NCI-H128 (cell line): ENCODE measurements around the gene UBASH3A.

ENCODE experiments used
- DNase-seq: peaks from one replicate; lab custom pipeline; 2025; ENCODE audit not compliant: unreplicated experiment; lab: John Stamatoyannopoulos, UW

The UBASH3A gene

GRCh38 chr21:42429021-42429420 is 25.3 kb downstream of the UBASH3A start:
- no peak for DNase-seq

GRCh38 chr21:42429856-42430255 is 26.2 kb downstream of the UBASH3A start:
- no peak for DNase-seq

GRCh38 chr21:42430521-42430920 is 26.8 kb downstream of the UBASH3A start:
- no peak for DNase-seq

- no peak for DNase-seq
Observed at GRCh38 chr21:42431196-42431595, 27.5 kb downstream of the UBASH3A start.

- DNase-seq = no peak
Observed at GRCh38 chr21:42432695-42433094, 29.0 kb downstream of the UBASH3A start.

- no peak for DNase-seq
Observed at GRCh38 chr21:42433946-42434551, 30.3 kb downstream of the UBASH3A start.

GRCh38 chr21:42434884-42435283 is 31.2 kb downstream of the UBASH3A start:
- DNase-seq = no peak

GRCh38 chr21:42435401-42435800 is 31.7 kb downstream of the UBASH3A start:
- no peak for DNase-seq

GRCh38 chr21:42435833-42436232 is 32.1 kb downstream of the UBASH3A start:
- DNase-seq = no peak

- DNase-seq = no peak
Observed at GRCh38 chr21:42436914-42437313, 33.2 kb downstream of the UBASH3A start.

GRCh38 chr21:42437786-42438185 is 34.1 kb downstream of the UBASH3A start:
- no peak for DNase-seq

GRCh38 chr21:42438316-42439205 is 34.9 kb downstream of the UBASH3A start:
- DNase-seq = no peak

GRCh38 chr21:42439284-42440186 is 35.8 kb downstream of the UBASH3A start:
- DNase-seq = no peak

- no peak for DNase-seq
Observed at GRCh38 chr21:42440187-42440792, 36.6 kb downstream of the UBASH3A start.

- DNase-seq = no peak
Observed at GRCh38 chr21:42441963-42442362, 38.3 kb downstream of the UBASH3A start.

- DNase-seq = no peak
Observed at GRCh38 chr21:42443181-42443785, 39.6 kb downstream of the UBASH3A start.

GRCh38 chr21:42443876-42444744 is 40.4 kb downstream of the UBASH3A start:
- no peak for DNase-seq

- no peak for DNase-seq
Observed at GRCh38 chr21:42444745-42445059, 41.0 kb downstream of the UBASH3A start.

GRCh38 chr21:42445311-42445710 is 41.6 kb downstream of the UBASH3A start:
- DNase-seq = no peak

GRCh38 chr21:42446531-42446930 is 42.8 kb downstream of the UBASH3A start:
- no peak for DNase-seq
